ENCODE measurements around the gene USP21. TPM values are rescaled to one million over a fixed set of nuclear protein-coding genes. Genes with fewer than 3 reads are reported as not detected.

The USP21 gene
- polyA plus RNA-seq, 1 donor (not counting 4 experiments of a cell fraction or from before 2014, with no cell fraction given) = 9.5 TPM

DNA sequence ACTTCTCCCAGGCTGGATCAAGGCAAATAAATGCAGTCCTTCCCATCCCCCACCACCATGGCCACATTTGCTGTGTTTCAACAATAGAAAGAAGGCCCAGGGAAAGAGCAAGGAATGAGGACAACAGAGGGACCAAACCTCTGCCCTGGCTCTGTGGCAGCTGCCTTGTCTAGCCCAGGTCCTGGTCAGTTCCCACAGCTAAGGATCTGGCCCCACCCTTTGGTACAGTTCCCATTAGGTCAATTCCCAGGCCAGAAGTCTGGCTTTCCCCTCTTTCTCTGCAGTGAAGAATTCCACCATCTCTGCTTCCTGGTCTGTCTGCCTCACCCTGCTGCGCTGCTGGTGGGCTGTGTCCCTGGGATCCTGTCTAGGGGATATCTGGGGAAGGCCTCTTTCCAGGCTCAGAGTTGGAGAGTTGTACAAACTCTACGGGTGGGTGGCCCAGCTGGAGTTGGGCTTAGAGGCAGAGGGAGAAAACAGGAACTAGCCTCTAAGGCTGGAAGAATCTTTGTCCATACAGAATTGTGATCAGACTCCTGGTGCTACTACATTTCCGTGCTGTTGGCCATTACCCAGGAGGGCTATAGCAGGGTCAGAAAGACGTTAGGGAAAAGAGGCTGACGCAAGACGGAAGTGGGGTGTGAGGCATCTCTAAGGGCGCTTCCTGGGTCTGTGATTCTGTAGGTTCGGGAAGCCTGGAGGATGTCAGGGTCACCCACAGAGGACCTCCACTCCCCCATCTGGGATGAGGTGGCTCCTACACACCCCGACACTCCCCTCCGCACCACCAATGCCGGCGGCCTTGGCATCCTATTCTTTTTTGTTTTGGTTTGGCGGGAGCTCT lies 41.9 kb downstream of the USP21 start:
- dilution Hi-C loops (cut with MboI; ENCODE audit: extremely low pct_ligation_motif_present, low sequenced_read_pairs) = no loop called here
- Histone ChIP-seq H3K4me2 (ENCODE audit: control insufficient read depth, extremely low read depth, insufficient read depth, low read depth, low read length) (peak overlapping the region; percentile 85), H3K9ac (ENCODE audit: control insufficient read depth, extremely low read depth, insufficient read depth, low read length) (peak overlapping the region; percentile 94), H3K27ac (ENCODE audit: control insufficient read depth, insufficient read depth, low read length) (peak overlapping the region; percentile 92), H3K79me2 (ENCODE audit: control insufficient read depth, insufficient read depth, low read length) (peaks cover 21% of the 10 kb centered on the region), H3K9me3 (ENCODE audit: control insufficient read depth, low read depth, low read length) (no peaks in the 10 kb centered on the region), H3K4me3 (ENCODE audit: control insufficient read depth in 2 of 3, extremely low read depth in 1 of 3, insufficient read depth in 2 of 3, low read depth in 1 of 3, low read length in 3 of 3) (peak overlapping the region in 2 of 3 experiments; percentile 68 to 89), H3K27me3 (ENCODE audit: control insufficient read depth, extremely low read depth, insufficient read depth, low read length) (no peaks in the 10 kb centered on the region), H3K4me1 (ENCODE audit: control insufficient read depth, extremely low read depth, insufficient read depth, low read length) (peaks cover 47% of the 10 kb centered on the region), H3K36me3 (ENCODE audit: control insufficient read depth in 2 of 2, extremely low read depth in 1 of 2, insufficient read depth in 2 of 2, low read length in 2 of 2) (peaks cover 5 to 12% of the 10 kb centered on the region in 2 experiments), H2AFZ (ENCODE audit: control insufficient read depth, low read length) (peak overlapping the region; percentile 79), H4K20me1 (ENCODE audit: control insufficient read depth, extremely low read depth, insufficient read depth, low read length) (no peaks in the 10 kb centered on the region), H3K9me1 (ENCODE audit: control insufficient read depth, extremely low read depth, insufficient read depth, low read length) (no peaks in the 10 kb centered on the region)
- DNase-seq (ENCODE audit: low read depth, low spot score) (no peak), FAIRE-seq (peak; percentile 48)
- no peak for TF ChIP-seq EZH2 (IDR thresholded peaks at IDR 0.05; ENCODE audit: low read length)
- TF ChIP-seq, protein P1, sequence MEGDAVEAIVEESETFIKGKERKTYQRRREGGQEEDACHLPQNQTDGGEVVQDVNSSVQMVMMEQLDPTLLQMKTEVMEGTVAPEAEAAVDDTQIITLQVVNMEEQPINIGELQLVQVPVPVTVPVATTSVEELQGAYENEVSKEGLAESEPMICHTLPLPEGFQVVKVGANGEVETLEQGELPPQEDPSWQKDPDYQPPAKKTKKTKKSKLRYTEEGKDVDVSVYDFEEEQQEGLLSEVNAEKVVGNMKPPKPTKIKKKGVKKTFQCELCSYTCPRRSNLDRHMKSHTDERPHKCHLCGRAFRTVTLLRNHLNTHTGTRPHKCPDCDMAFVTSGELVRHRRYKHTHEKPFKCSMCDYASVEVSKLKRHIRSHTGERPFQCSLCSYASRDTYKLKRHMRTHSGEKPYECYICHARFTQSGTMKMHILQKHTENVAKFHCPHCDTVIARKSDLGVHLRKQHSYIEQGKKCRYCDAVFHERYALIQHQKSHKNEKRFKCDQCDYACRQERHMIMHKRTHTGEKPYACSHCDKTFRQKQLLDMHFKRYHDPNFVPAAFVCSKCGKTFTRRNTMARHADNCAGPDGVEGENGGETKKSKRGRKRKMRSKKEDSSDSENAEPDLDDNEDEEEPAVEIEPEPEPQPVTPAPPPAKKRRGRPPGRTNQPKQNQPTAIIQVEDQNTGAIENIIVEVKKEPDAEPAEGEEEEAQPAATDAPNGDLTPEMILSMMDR (optimal IDR thresholded peaks at IDR 0.05 in 1 of 3, IDR thresholded peaks at IDR 0.05 in 1 of 3, conservative IDR thresholded peaks at IDR 0.05 in 1 of 3; ENCODE audit: extremely low read depth in 1 of 3, insufficient read depth in 2 of 3, low read length in 3 of 3) = no peak

DNA sequence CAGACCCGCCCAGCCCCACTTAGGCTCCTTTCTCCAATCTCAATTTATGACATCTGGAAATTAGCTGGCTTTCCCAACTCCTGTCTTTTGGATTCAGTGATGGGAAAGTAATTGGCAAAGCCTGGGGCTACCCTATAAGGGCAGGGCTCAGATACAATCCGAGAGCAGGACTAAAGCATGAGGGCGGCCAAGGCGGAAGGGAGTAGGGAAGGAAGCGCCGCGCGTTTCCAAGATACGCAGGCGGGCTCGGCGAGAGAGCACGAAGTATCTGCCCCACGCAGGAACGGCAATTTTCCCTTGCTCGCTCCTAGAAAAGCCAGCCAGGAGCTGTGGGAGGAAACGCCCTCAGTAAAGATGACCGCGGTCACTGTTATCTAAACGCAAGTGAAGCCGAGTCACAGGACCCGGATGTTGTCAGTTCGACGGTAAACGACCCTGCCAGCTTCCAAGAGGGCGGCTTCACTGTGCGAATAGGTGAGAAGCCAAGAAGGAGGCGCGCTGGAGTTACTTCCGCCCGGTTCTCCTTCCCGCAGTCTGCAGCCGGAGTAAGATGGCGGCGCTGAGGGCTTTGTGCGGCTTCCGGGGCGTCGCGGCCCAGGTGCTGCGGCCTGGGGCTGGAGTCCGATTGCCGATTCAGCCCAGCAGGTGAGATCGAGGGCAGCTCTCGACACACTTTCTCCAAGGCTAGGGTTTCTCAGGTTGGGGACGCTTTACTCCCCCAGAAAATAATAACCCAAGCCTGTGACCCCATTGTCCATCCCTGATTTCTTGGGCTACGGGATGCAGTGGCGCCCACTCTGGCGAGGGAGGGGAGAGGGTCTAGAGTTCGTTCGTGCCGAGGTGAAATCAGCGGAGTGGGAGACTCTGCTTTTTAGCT lies 42.8 kb downstream of the USP21 start, which contains the start of gene NDUFS2:
TSS of gene NDUFS2 (plus strand) at position 532 of the 877 bp plus-strand sequence. CDS start at position 551, 19 bp downstream.
- dilution Hi-C loops (cut with MboI; ENCODE audit: extremely low pct_ligation_motif_present, low sequenced_read_pairs) = no loop called here
- FAIRE-seq = peak; percentile 74

More for the DNA sequence above, 42.8 kb downstream of the USP21 start, which contains the start of gene NDUFS2:
- H3K36me3 ChIP-seq (ENCODE audit: control insufficient read depth in 2 of 2, extremely low read depth in 1 of 2, insufficient read depth in 2 of 2, low read length in 2 of 2) = peaks cover 9 to 16% of the 10 kb centered on the region in 2 experiments
- H3K4me3 ChIP-seq (ENCODE audit: control insufficient read depth in 2 of 3, extremely low read depth in 1 of 3, insufficient read depth in 2 of 3, low read depth in 1 of 3, low read length in 3 of 3) = peak within 1 kb of the TSS; percentile 76 to 89 (median 78)
- H4K20me1 ChIP-seq (ENCODE audit: control insufficient read depth, extremely low read depth, insufficient read depth, low read length) = no peaks in the 10 kb centered on the region
- H3K27ac ChIP-seq (ENCODE audit: control insufficient read depth, insufficient read depth, low read length) = peak within 1 kb of the TSS; percentile 92
- TF ChIP-seq, protein P1 (optimal IDR thresholded peaks at IDR 0.05 in 1 of 3, IDR thresholded peaks at IDR 0.05 in 1 of 3, conservative IDR thresholded peaks at IDR 0.05 in 1 of 3; ENCODE audit: extremely low read depth in 1 of 3, insufficient read depth in 2 of 3, low read length in 3 of 3) = peak in 2 of 3 experiments; percentile 29 to 32
- no peak for TF ChIP-seq EZH2 (IDR thresholded peaks at IDR 0.05; ENCODE audit: low read length)
- no peaks in the 10 kb centered on the region for H3K27me3 ChIP-seq (ENCODE audit: control insufficient read depth, extremely low read depth, insufficient read depth, low read length)
- H2AFZ ChIP-seq (ENCODE audit: control insufficient read depth, low read length) = peak within 1 kb of the TSS; percentile 79
- H3K9ac ChIP-seq (ENCODE audit: control insufficient read depth, extremely low read depth, insufficient read depth, low read length) = peak within 1 kb of the TSS; percentile 94
- H3K9me3 ChIP-seq (ENCODE audit: control insufficient read depth, low read depth, low read length) = no peaks in the 10 kb centered on the region
- peaks cover 21% of the 10 kb centered on the region for H3K79me2 ChIP-seq (ENCODE audit: control insufficient read depth, insufficient read depth, low read length)
- H3K9me1 ChIP-seq (ENCODE audit: control insufficient read depth, extremely low read depth, insufficient read depth, low read length) = no peaks in the 10 kb centered on the region
- peak within 1 kb of the TSS; percentile 85 for H3K4me2 ChIP-seq (ENCODE audit: control insufficient read depth, extremely low read depth, insufficient read depth, low read depth, low read length)
- DNase-seq (ENCODE audit: low read depth, low spot score) = peak; percentile 81
- peaks cover 47% of the 10 kb centered on the region for H3K4me1 ChIP-seq (ENCODE audit: control insufficient read depth, extremely low read depth, insufficient read depth, low read length)
